K562 treated with DMSO at 1 percent for 48 hours (cell line): ENCODE results near the gene CAMK2N2. TPM values are rescaled to one million over a fixed set of nuclear protein-coding genes. Genes with fewer than 3 reads are reported as not detected.

ENCODE experiments used
- total RNA-seq: library from RNA; unstranded; fragments of 300-600 nt; gene quantifications from 2 replicates; pipeline ENCODE4 v1.2.3, GENCODE V29; 2022; ENCODE audit warnings: low replicate concordance; ENCODE audit errors: extremely low read depth

CAMK2N2 gene
- total RNA-seq = not detected in 2 replicates

GRCh38 chr3:184261270-184261853 is at the start of gene CAMK2N2:
TSS of gene CAMK2N2 (minus strand) at chr3:184261553. CDS start at chr3:184261285, 268 bp downstream.

DNA sequence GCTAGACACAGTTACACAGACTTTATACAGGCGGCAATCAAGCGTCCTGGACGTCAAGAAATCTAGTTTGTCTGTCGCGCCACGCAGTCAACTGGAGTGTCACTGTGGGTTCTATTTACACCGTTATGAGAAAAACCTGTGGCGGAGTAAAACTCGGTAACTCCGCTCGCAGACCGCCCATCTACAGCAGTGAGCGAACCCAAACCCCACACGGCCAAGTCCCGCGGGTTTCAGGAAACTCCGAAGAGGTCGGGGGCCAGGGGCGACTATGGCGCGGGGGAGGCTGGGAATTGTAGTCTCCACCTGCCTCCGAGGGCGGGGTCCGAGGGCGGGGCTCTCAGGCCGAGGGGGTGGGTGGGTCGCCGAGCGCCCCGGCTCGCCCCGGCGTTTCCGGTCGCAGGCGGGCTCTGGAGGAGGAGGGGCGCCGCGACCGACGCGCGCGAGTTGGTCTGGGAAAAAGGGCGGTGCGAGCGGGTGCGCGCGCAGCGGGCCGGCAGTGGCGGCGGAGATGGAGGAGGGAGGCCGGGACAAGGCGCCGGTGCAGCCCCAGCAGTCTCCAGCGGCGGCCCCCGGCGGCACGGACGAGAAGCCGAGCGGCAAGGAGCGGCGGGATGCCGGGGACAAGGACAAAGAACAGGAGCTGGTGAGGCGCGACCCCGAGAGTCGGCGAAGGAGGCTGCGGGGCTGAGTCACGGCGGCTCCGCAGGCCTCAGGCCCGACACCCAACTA is 37.6 kb upstream of the CAMK2N2 start, which contains the start of gene PSMD2:
TSS of gene PSMD2 (plus strand) at position 483 of the 729 bp plus-strand sequence. CDS start at position 509, 26 bp downstream.

GRCh38 chr3:184275961-184276910 is 14.9 kb upstream of the CAMK2N2 start, which contains the start of gene ECE2:
TSS of gene ECE2 (plus strand) at chr3:184276022. CDS start at chr3:184276154, 132 bp downstream.

GRCh38 chr3:184249412-184250166 is 11.8 kb downstream of the CAMK2N2 start, which contains the start of gene EEF1AKMT4:
TSS of gene EEF1AKMT4 (plus strand) at chr3:184249672. CDS start at chr3:184249695, 23 bp downstream.

DNA sequence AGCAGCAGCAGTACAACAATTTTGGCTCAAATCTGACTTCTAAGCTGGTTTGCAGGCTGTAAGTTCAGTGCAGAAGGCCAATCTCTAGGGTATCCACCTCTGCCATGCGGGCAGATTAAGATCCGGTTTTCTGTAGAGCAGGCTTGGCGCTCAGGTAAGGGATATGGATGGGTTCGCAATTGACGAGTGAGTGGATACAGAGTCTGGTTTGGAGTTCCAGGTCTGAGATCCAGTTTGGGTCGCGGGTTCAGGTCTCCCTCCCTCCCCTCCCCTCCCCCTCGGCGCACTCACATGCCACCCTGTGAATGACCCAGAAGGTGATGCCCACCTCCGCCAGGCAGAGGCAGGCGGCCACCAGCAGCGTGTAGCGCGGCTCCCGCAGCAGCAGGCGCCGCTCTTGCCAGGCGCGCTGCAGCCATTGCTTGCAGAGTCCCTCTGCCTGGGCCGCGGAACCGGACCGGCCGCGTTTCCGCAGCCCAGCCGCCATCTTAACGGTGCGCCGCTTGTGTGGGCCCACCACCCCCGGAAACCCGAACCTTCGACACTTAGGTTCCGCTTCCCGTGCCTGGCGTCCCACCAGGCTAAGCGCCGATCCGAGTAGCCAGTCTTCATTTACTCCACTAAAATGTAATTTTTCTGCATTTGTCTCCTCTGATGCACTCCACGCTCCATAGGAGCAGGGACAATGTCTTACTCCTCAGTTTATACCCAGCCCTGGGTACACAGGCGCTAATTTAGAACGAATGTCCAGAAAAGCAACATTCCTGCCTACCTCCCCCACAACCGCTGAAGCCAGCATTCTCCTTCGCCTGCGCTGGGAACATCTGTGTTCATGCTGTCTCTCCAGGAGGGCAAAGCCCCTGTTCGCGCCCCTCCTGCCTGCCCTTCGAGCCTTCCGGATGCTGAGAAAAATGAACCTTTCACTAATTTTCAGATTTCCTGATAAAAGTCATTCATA is 12.6 kb downstream of the CAMK2N2 start, which contains the start of gene ALG3:
TSS of gene ALG3 (minus strand) at position 509 of the 958 bp plus-strand sequence. CDS start at position 487, 22 bp downstream.

DNA sequence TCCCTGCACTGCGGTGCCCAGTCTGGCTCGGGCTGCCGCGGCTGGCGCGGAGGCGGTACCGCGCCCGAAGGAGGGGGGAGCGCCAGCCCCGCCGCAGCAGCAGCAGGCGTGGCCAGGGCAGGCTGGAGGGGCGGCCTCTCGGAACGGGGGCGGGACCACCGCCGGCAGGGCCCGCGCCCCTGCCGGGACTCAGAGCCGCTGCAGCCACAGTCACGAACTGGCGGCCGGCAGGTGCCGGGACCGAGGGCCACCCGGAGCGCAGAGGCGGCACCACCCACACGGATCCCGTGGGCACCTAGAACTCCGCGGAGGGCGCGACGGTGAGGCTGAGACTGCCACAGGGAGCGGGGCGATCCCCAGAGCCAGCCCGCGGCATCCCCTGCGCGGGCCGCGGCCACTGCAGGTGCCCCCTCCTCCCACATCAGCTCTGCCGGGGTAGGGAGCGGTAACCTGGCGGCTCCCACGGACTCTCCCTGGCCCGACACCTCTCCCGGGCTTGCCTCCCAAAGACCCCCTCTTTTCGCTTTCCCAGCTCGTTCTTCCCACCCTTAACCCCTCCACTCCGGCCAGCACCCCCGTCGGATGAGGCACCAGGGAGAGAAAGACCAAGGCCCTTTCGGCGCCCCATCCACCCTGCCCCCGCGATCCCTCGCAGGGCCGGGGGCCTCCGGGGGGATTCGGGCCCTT is 31.8 kb downstream of the CAMK2N2 start, which contains the start of gene VWA5B2:
TSS of gene VWA5B2 (plus strand) at position 192 of the 687 bp plus-strand sequence. CDS start 944 bp downstream, outside the sequence.

Other genes starting within 250 kb of the CAMK2N2 start
- gene ABCC5, start 243.7 kb downstream of the CAMK2N2 start, total RNA-seq = not detected in 2 replicates
- not detected in 2 replicates for gene HTR3D, start 229.8 kb downstream of the CAMK2N2 start, total RNA-seq
- gene HTR3C, start 208.5 kb downstream of the CAMK2N2 start, total RNA-seq = not detected in 2 replicates
- gene HTR3E, start 164.5 kb downstream of the CAMK2N2 start, total RNA-seq = not detected in 2 replicates
- not detected in 2 replicates for gene EIF2B5, start 126.2 kb downstream of the CAMK2N2 start, total RNA-seq
- not detected in 2 replicates for gene DVL3, start 106.2 kb downstream of the CAMK2N2 start, total RNA-seq
- gene AP2M1, start 86.7 kb downstream of the CAMK2N2 start, total RNA-seq = 892 TPM in 1 of 2 replicates, not detected in the other
- not detected in 2 replicates for gene ABCF3, start 75.4 kb downstream of the CAMK2N2 start, total RNA-seq
- gene VWA5B2, start 32.0 kb downstream of the CAMK2N2 start, total RNA-seq = not detected in 2 replicates
- gene ALG3, start 12.6 kb downstream of the CAMK2N2 start, total RNA-seq = not detected in 2 replicates
- not detected in 2 replicates for gene EEF1AKMT4, start 11.9 kb downstream of the CAMK2N2 start, total RNA-seq
- not detected in 2 replicates for gene ECE2, start 14.5 kb upstream of the CAMK2N2 start, total RNA-seq
- gene PSMD2, start 37.7 kb upstream of the CAMK2N2 start, total RNA-seq = 440 TPM in 1 of 2 replicates, not detected in the other
- 513 TPM in 1 of 2 replicates, not detected in the other for gene EIF4G1, start 53.1 kb upstream of the CAMK2N2 start, total RNA-seq
- gene FAM131A, start 76.0 kb upstream of the CAMK2N2 start, total RNA-seq = not detected in 2 replicates
- not detected in 2 replicates for gene CLCN2, start 100.1 kb upstream of the CAMK2N2 start, total RNA-seq
- not detected in 2 replicates for gene POLR2H, start 100.2 kb upstream of the CAMK2N2 start, total RNA-seq
- gene THPO, start 116.7 kb upstream of the CAMK2N2 start, total RNA-seq = not detected in 2 replicates
- not detected in 2 replicates for gene CHRD, start 118.5 kb upstream of the CAMK2N2 start, total RNA-seq